ENCODE results near the gene SEPTIN3.

The SEPTIN3 gene

DNA sequence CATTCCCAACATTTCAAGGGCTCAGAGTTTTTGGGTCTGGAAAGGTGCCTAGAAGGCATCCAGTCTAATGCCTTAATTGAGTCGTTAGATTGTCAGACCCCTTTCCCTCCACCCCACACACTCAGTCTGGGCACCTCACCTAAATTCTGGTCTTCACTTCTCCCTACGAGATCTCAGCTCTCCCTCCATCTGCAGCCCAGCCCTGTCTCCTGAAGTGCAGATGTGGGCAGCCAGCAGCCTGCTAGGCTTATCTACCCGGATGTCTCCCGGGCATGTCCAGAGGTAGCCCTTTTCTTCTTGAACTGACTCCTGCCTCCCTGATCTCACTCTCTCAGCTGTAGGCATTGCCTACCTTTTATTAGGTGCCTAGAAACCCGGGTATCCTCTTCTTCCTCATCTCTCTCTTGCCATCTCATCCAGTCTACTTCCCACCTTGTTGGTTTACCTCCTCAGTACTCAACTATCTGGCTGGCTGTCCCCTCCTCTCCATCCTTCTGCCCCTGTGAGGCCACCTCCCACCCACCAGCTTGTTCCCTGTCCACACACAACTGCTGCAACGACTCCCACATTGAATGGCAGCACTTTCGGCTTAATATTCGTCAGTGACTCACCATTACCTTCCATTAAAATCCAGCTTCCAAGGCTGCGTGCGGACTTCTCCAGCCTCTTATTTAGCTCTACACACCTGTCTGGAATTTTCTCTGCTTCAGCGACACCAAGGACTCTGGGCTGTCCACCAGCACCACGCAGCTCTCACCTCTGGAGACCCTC lies 6.2 kb downstream of the SEPTIN3 start:
- TF ChIP-seq, protein P1, sequence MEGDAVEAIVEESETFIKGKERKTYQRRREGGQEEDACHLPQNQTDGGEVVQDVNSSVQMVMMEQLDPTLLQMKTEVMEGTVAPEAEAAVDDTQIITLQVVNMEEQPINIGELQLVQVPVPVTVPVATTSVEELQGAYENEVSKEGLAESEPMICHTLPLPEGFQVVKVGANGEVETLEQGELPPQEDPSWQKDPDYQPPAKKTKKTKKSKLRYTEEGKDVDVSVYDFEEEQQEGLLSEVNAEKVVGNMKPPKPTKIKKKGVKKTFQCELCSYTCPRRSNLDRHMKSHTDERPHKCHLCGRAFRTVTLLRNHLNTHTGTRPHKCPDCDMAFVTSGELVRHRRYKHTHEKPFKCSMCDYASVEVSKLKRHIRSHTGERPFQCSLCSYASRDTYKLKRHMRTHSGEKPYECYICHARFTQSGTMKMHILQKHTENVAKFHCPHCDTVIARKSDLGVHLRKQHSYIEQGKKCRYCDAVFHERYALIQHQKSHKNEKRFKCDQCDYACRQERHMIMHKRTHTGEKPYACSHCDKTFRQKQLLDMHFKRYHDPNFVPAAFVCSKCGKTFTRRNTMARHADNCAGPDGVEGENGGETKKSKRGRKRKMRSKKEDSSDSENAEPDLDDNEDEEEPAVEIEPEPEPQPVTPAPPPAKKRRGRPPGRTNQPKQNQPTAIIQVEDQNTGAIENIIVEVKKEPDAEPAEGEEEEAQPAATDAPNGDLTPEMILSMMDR (IDR thresholded peaks at IDR 0.05): no peak
- H3K27ac ChIP-seq: no peak overlapping the region
- no peak overlapping the region for H3K4me2 ChIP-seq (ENCODE audit: low read length)
- H3K9ac ChIP-seq: no peak overlapping the region
- H3K79me2 ChIP-seq: no peaks in the 10 kb centered on the region
- no peak overlapping the region for H3K4me3 ChIP-seq (ENCODE audit: low read depth, low read length)
- no peaks in the 10 kb centered on the region for H3K4me1 ChIP-seq
- H3K27me3 ChIP-seq (ENCODE audit: control insufficient read depth, insufficient read depth, low read length): no peaks in the 10 kb centered on the region
- no peaks in the 10 kb centered on the region for H3K9me3 ChIP-seq (ENCODE audit: control insufficient read depth, low read length)
- H3K36me3 ChIP-seq (ENCODE audit: control insufficient read depth, insufficient read depth, low read length): no peaks in the 10 kb centered on the region
- peak overlapping the region; percentile 69 for H2AFZ ChIP-seq

DNA sequence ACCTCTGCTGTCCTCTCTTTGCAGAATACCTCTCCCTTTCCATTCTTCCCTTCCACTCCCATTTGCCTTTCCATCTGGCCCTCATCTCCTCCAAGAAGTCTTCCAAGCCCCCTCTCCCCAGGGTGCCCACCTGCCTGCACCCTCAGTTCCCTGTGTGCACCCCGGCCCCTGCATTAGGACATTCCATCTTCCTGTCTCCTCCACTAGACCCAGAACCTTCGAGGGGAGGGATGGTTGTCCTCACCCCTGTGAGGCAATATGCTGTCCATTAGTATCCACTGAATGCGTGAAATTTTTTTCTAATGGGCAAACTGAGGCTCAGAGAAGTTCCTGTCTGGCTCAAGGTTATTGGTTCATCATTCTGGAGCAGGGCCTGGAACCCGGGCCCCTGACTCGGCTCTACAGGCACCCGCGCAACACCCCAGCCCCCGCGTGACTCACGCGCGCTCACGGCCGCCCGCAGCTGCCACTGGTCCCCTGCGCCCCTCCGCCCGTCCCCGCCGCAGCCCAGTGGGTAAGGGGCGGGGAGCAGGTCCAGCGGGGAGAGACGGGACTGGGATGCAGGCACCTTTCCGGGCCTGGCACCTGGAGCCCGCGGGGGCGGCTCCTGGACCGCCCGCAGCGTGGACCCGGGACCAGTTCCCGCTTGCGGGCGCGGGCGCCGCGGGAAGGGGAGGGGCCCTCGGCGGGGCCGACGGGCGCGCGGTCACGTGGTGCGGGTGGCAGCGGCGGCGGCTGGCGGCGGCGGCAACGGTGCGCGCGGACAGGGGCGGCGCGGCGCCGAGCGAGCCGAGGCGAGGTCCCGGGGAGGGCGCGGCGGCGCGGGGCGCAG lies 7.0 kb downstream of the SEPTIN3 start:
- Histone ChIP-seq H3K9ac (no peak overlapping the region), H3K9me3 (ENCODE audit: control insufficient read depth, low read length) (no peaks in the 10 kb centered on the region), H3K36me3 (ENCODE audit: control insufficient read depth, insufficient read depth, low read length) (no peaks in the 10 kb centered on the region), H2AFZ (peak overlapping the region; percentile 69), H3K4me1 (no peaks in the 10 kb centered on the region), H3K79me2 (no peaks in the 10 kb centered on the region), H3K27ac (no peak overlapping the region), H3K27me3 (ENCODE audit: control insufficient read depth, insufficient read depth, low read length) (no peaks in the 10 kb centered on the region), H3K4me3 (ENCODE audit: low read depth, low read length) (peak overlapping the region; percentile 30), H3K4me2 (ENCODE audit: low read length) (peak overlapping the region; percentile 52)
- TF ChIP-seq, protein P1 (IDR thresholded peaks at IDR 0.05): no peak

DNA sequence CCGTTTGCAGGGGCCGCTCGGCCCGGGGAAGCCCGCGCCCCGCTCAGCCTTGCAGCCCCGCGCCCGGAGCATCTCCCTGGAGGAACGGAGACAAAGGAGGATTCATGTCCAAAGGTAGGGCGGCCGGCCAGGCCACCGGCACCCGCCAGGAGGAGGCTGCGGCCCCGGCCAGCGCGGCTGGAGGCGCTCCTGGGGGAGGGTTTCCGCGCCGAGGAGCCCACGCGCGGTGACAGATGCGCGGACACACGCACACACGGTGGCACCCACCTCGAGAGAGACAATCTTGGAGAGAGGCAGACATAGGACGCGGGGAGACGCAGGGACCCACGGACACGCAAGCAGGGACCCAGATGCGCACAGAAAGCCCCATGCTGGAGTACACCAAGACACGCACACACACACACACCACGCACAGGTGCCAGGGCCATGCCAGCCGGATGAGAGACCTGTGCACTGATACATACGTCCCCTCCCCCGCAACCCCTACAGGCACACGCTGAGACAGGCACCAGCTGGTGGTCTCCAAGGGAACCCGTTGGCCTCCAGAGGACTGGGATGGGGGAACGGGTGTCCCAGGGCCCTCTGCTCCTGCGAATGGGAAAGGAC lies 7.8 kb downstream of the SEPTIN3 start:
- no peak overlapping the region for H3K9ac ChIP-seq

DNA sequence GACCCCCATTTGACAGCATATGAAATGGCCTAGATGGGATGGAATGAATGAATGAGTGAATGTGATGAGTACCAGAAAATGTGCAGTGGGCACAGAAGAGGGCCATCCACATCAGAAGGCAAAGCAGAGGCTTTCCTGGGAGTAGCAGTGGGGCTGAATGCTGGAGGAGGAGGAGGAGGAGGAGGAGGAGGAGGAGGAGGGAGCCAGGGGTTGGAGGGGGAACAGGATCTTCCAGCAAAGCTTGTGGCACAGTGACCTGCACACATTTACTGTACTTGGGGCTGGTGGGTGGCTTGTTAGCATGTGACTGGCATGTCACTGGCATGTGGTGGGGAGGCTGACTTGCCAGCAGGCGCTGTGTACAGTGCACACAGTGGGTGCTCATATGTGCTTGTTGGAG lies 9.5 kb downstream of the SEPTIN3 start:
- Histone ChIP-seq H3K4me3 (ENCODE audit: low read depth, low read length) (no peak overlapping the region), H3K79me2 (no peaks in the 10 kb centered on the region), H3K4me1 (peaks cover 5% of the 10 kb centered on the region), H3K9ac (no peak overlapping the region), H3K27ac (no peak overlapping the region), H3K9me3 (ENCODE audit: control insufficient read depth, low read length) (no peaks in the 10 kb centered on the region), H2AFZ (no peak overlapping the region), H3K4me2 (ENCODE audit: low read length) (no peak overlapping the region), H3K36me3 (ENCODE audit: control insufficient read depth, insufficient read depth, low read length) (no peaks in the 10 kb centered on the region), H3K27me3 (ENCODE audit: control insufficient read depth, insufficient read depth, low read length) (no peaks in the 10 kb centered on the region)
- TF ChIP-seq, protein P1 (IDR thresholded peaks at IDR 0.05): no peak

More for the DNA sequence above, 7.8 kb downstream of the SEPTIN3 start:
- peak overlapping the region; percentile 72 for H2AFZ ChIP-seq
- H3K4me2 ChIP-seq (ENCODE audit: low read length): peak overlapping the region; percentile 91
- peak overlapping the region; percentile 57 for H3K4me3 ChIP-seq (ENCODE audit: low read depth, low read length)
- TF ChIP-seq, protein P1 (IDR thresholded peaks at IDR 0.05): no peak
- H3K27me3 ChIP-seq (ENCODE audit: control insufficient read depth, insufficient read depth, low read length): no peaks in the 10 kb centered on the region
- no peaks in the 10 kb centered on the region for H3K4me1 ChIP-seq
- H3K36me3 ChIP-seq (ENCODE audit: control insufficient read depth, insufficient read depth, low read length): no peaks in the 10 kb centered on the region
- H3K27ac ChIP-seq: no peak overlapping the region
- no peaks in the 10 kb centered on the region for H3K9me3 ChIP-seq (ENCODE audit: control insufficient read depth, low read length)
- no peaks in the 10 kb centered on the region for H3K79me2 ChIP-seq
